ENCODE results near the gene PAN3.

GRCh38 chr13:28121224-28121623 lies 17.1 kb upstream of the PAN3 start:
- TF ChIP-seq CTCF (IDR thresholded peaks at IDR 0.05) (no peak), ZFX (IDR thresholded peaks at IDR 0.05; ENCODE audit: borderline replicate concordance) (no peak)

Data from 22Rv1 (cell line).